H1 (cell line): Measurements from ENCODE around the gene SPECC1. TPM values are rescaled to one million over a fixed set of nuclear protein-coding genes. Genes with fewer than 3 reads are reported as not detected.

Experiments used
- CEBPB ChIP-seq: IDR thresholded peaks from 2 replicates; pipeline ENCODE4 v1.6.1; 2012; ENCODE audit warnings: low read depth, low read length
- POLR2AphosphoS5 ChIP-seq: IDR thresholded peaks from 2 replicates; pipeline ENCODE4 v1.6.1; 2011; ENCODE audit warnings: low read depth, low read length
- SIRT6 ChIP-seq: IDR thresholded peaks from one replicate; pipeline ENCODE4 v1.7.1; 2012; ENCODE audit warnings: low read length, inconsistent platforms
- TAF1 ChIP-seq: IDR thresholded peaks from 2 replicates; pipeline ENCODE4 v1.6.1; 2011; ENCODE audit warnings: mild to moderate bottlenecking, low read depth, low read length
- TAF7 ChIP-seq: optimal IDR thresholded peaks from 2 replicates; pipeline ENCODE3; 2011; ENCODE audit warnings: low read depth, mild to moderate bottlenecking, inconsistent platforms, low read length, moderate library complexity, borderline replicate concordance
- polyA plus RNA-seq, 7 experiments: library from polyadenylated mRNA; depleted of rRNA in 3 of 7; stranded (reverse) in 5 of 7; unstranded in 2 of 7; fragments of >200 nt in 5 of 7; fragments of 200-250 nt in 2 of 7; gene quantifications; 1 replicate in 5 of 7; 2 replicates in 1 of 7; 4 replicates in 1 of 7; pipeline versions ENCODE4 v1.2.1 to v1.2.3, GENCODE V29; 2011 to 2013; ENCODE audit warnings: missing spikeins in 2 of 7, mixed read lengths in 2 of 7
- total RNA-seq: library from RNA; stranded (reverse); fragmentation: NEBNext Ultra II Directional; extraction: Animal tissue kit (Norgen Biotek cat#: 25700); gene quantifications from 2 replicates; pipeline ENCODE4 v1.2.1, GENCODE V29; 2021
- TF ChIP-seq, protein P1 (sequence below): IDR thresholded peaks from 2 replicates; pipeline ENCODE4 v1.6.1; 2011; ENCODE audit warnings: low read length, improper control_type of control experiment

Gene SPECC1
- total and polyA plus RNA-seq, 2 of the 8 experiments (the other 6 are each of a cell fraction or from before 2014, with no cell fraction given) = 35.8 to 87.9 TPM

DNA sequence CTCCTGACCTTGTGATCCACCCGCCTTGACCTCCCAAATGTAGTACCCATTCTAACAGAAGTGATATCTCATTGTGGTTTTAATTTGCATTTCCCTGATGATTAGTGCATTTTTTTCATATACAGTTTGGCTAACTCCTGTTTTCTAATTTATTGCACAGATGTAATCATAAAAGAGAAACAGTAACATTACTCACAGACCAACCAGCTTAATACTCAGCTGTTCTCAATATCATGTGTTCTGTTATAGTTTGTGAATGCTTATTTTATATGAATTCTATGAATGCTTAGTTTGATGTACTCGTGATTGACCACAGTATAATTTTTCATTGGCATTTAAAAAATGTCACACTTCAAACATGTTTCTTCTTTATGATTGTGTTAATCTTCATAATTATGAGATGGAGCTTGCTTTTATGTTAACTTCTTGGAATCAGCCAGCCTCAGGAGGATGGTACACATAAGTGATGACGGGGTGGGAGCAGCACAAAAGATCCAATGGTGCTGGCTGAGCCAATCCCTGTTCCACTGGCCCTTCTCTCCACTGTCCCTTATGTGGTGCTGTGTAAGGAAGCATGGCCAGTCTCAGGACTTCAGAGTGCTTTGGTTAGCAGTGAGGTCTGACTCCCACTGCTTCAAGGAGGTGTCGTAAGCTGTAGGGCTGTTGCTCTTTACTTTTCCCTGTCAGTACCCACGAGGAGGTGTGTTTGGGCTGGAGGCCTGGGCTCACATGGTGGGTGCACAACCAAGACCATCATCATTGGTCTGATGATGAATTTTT is 191.0 kb downstream of the SPECC1 start (continued):
- TF ChIP-seq TAF7 = no peak
- TF ChIP-seq POLR2AphosphoS5 = no peak
- no peak for TF ChIP-seq TAF1
- TF ChIP-seq, protein P1, sequence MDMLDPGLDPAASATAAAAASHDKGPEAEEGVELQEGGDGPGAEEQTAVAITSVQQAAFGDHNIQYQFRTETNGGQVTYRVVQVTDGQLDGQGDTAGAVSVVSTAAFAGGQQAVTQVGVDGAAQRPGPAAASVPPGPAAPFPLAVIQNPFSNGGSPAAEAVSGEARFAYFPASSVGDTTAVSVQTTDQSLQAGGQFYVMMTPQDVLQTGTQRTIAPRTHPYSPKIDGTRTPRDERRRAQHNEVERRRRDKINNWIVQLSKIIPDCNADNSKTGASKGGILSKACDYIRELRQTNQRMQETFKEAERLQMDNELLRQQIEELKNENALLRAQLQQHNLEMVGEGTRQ = no peak
- no peak for TF ChIP-seq CEBPB
- no peak for TF ChIP-seq SIRT6
